Esophagus muscularis mucosa (tissue), 4 donors: ENCODE data around the gene KRTAP5-3. TPM values are rescaled to one million over a fixed set of nuclear protein-coding genes. Genes with fewer than 3 reads are reported as not detected.
A peak's percentile ranks its signal among the peaks of the same experiment; 100 is the strongest.

Experiments used
- DNase-seq: peaks from one replicate; pipeline ENCODE4 v3.0.0-alpha.2; 2017; ENCODE audit errors: extremely low spot score
- H3K27ac ChIP-seq, 4 donors: fragments of 200-600 bp; sonication (generic); replicated peaks in 1 of 4; 1 replicate in 3 of 4; 2 replicates in 1 of 4; pipeline ENCODE4 v1.5.1; 2016 to 2019; ENCODE audit warnings: mild to moderate bottlenecking in 1 of 4
- H3K27me3 ChIP-seq, 4 donors: fragments of 200-600 bp; sonication (generic); one replicate each; pipeline versions ENCODE4 v1.5.1 to v1.6.0; 2016 to 2019
- H3K36me3 ChIP-seq, 4 donors: fragments of 200-600 bp; sonication (generic); one replicate each; pipeline ENCODE4 v1.5.1; 2016 to 2019
- H3K4me1 ChIP-seq, 4 donors: fragments of 200-600 bp; sonication (generic); one replicate each; pipeline ENCODE4 v1.5.1; 2016 to 2019
- H3K4me3 ChIP-seq, 4 donors: fragments of 200-600 bp; sonication (generic); 1 replicate in 2 of 4; 2 replicates in 2 of 4; pipeline ENCODE4 v1.5.1; 2016 to 2019; ENCODE audit warnings: mild to moderate bottlenecking in 4 of 4, moderate library complexity in 1 of 4
- H3K9me3 ChIP-seq, 4 donors: fragments of 200-600 bp; sonication (generic); 1 replicate in 3 of 4; 2 replicates in 1 of 4; pipeline ENCODE4 v1.5.1; 2016 to 2019
- CTCF ChIP-seq, 3 experiments: fragments of 200-600 bp in 2 of 3; fragments of 450-650 bp in 1 of 3; sonication (generic) in 2 of 3; IDR thresholded peaks; one replicate each; pipeline ENCODE4 v1.5.1; 2017 to 2019; ENCODE audit warnings: antibody characterized with exemption in 3 of 3, mild to moderate bottlenecking in 2 of 3, moderate library complexity in 1 of 3
- EP300 ChIP-seq: sonication (generic); formaldehyde crosslinking; IDR thresholded peaks from one replicate; pipeline ENCODE4 v1.6.1; 2017; ENCODE audit warnings: antibody characterized with exemption
- POLR2A ChIP-seq: fragments of 450-650 bp; IDR thresholded peaks from one replicate; pipeline ENCODE4 v1.6.1; 2017; ENCODE audit warnings: antibody characterized with exemption, moderate library complexity, mild to moderate bottlenecking, low read depth
- POLR2AphosphoS5 ChIP-seq, 2 donors: sonication (generic); formaldehyde crosslinking; IDR thresholded peaks; one replicate each; pipeline ENCODE4 v1.6.1; 2017; ENCODE audit warnings: antibody characterized with exemption in 2 of 2
- WGBS: methylation state at CpG from one replicate; pipeline ENCODE4 v1.1.5; 2018; 5-methylcytosine and 5-hydroxymethylcytosine counted together
- intact Hi-C: fragments of 100-400 bp; cut with DNase I; formaldehyde crosslinking; loops from one replicate; pipeline ENCODE4 v1.15.1; 2023
- total RNA-seq, 4 donors: library from RNA; depleted of rRNA; stranded (reverse); fragments of >200 nt; gene quantifications; one replicate each; pipeline versions ENCODE4 v1.1.0 to v1.2.1, GENCODE V29; 2016

The KRTAP5-3 gene
- total RNA-seq, 4 donors from 2014 or later = not detected

GRCh38 chr11:1573903-1574237, 34.4 kb downstream of the KRTAP5-3 start:
- intact Hi-C loops = loop anchor here (1.0 kb wide), 1 partner anchor 28 kb away; no protein-coding TSS in a partner anchor
- no peak for TF ChIP-seq POLR2AphosphoS5 (IDR thresholded peaks at IDR 0.05)
- no peak for TF ChIP-seq EP300
- TF ChIP-seq CTCF (IDR thresholded peaks at IDR 0.05) = no peak
- no peak for TF ChIP-seq POLR2A
- Histone ChIP-seq H3K4me1 (peaks cover 38 to 55% (median 53%) of the 10 kb centered on the region in 4 donors), H3K27me3 (peaks cover 0 to 11% (median 2%) of the 10 kb centered on the region in 4 donors), H3K27ac (peak overlapping the region; percentile 79 to 87 (median 81)), H3K4me3 (peak overlapping the region; percentile 48 to 85 (median 53)), H3K9me3 (peaks cover 0 to 10% (median 4%) of the 10 kb centered on the region in 4 donors), H3K36me3 (no peaks in the 10 kb centered on the region)
- DNase-seq = no peak
- 34% methylated on average over 5 of the region's 7 CpGs for WGBS

GRCh38 chr11:1573077-1573902, 35.0 kb downstream of the KRTAP5-3 start:
- Histone ChIP-seq H3K4me1 (peaks cover 43 to 61% (median 58%) of the 10 kb centered on the region in 4 donors), H3K36me3 (no peaks in the 10 kb centered on the region), H3K9me3 (peaks cover 0 to 4% (median 2%) of the 10 kb centered on the region in 4 donors), H3K27me3 (peaks cover 0 to 11% (median 2%) of the 10 kb centered on the region in 4 donors), H3K27ac (peak overlapping the region; percentile 79 to 87 (median 81)), H3K4me3 (peak overlapping the region; percentile 68 to 85 (median 74))
- WGBS = 10% methylated on average over 26 of the region's 37 CpGs
- DNase-seq = no peak
- intact Hi-C loops = no loop called here
- no peak for TF ChIP-seq POLR2AphosphoS5 (IDR thresholded peaks at IDR 0.05)
- TF ChIP-seq POLR2A = no peak
- no peak for TF ChIP-seq EP300
- TF ChIP-seq CTCF (IDR thresholded peaks at IDR 0.05) = no peak

- intact Hi-C loops = no loop called here
- TF ChIP-seq POLR2AphosphoS5 (IDR thresholded peaks at IDR 0.05) (peak; percentile 12 to 62), EP300 (no peak)
- Histone ChIP-seq H3K9me3 (no peaks in the 10 kb centered on the region), H3K4me3 (peak within 1 kb of the TSS; percentile 68 to 85 (median 74)), H3K4me1 (peaks cover 49 to 70% (median 66%) of the 10 kb centered on the region in 4 donors), H3K36me3 (no peaks in the 10 kb centered on the region), H3K27ac (peak within 1 kb of the TSS; percentile 84 to 87 (median 86)), H3K27me3 (peaks cover 0 to 11% (median 2%) of the 10 kb centered on the region in 4 donors)
- DNase-seq = peak; percentile 95
- WGBS = no CpG with 5 or more reads among the region's 124 CpGs
Measured at GRCh38 chr11:1572197-1573076, 35.8 kb downstream of the KRTAP5-3 start, which contains the start of gene DUSP8. DUSP8 (minus strand) TSS chr11:1572271; CDS start chr11:1565826, 6,445 bp downstream.

GRCh38 chr11:1571760-1572196, 36.5 kb downstream of the KRTAP5-3 start:
- peaks cover 52 to 76% (median 71%) of the 10 kb centered on the region in 4 donors for H3K4me1 ChIP-seq
- intact Hi-C loops = no loop called here

GRCh38 chr11:1570896-1571759, 37.1 kb downstream of the KRTAP5-3 start:
- H3K36me3 ChIP-seq = no peaks in the 10 kb centered on the region
- H3K27ac ChIP-seq = peak overlapping the region; percentile 82 to 86 (median 85)
- intact Hi-C loops = no loop called here
- H3K27me3 ChIP-seq = peaks cover 0 to 11% (median 2%) of the 10 kb centered on the region in 4 donors
- WGBS = 13% methylated on average over 3 of the region's 58 CpGs
- no peaks in the 10 kb centered on the region for H3K9me3 ChIP-seq
- H3K4me3 ChIP-seq = peak overlapping the region; percentile 66 to 85 (median 68)
- TF ChIP-seq POLR2A (no peak), EP300 (no peak), CTCF (IDR thresholded peaks at IDR 0.05) (no peak), POLR2AphosphoS5 (IDR thresholded peaks at IDR 0.05) (peak in 1 of 2 donors; percentile 19)
- H3K4me1 ChIP-seq = peaks cover 52 to 82% (median 71%) of the 10 kb centered on the region in 4 donors
- DNase-seq = no peak

More at GRCh38 chr11:1571760-1572196, 36.5 kb downstream of the KRTAP5-3 start:
- Histone ChIP-seq H3K36me3 (no peaks in the 10 kb centered on the region), H3K27ac (peak overlapping the region; percentile 82 to 86 (median 85)), H3K9me3 (no peaks in the 10 kb centered on the region), H3K4me3 (peak overlapping the region; percentile 68 to 85 (median 74)), H3K27me3 (peaks cover 0 to 11% (median 2%) of the 10 kb centered on the region in 4 donors)
- no peak for DNase-seq
- TF ChIP-seq EP300 = no peak
- 0% methylated on average over 3 of the region's 91 CpGs for WGBS
